Skeletal muscle tissue (tissue), 4 donors: ENCODE data around the gene MED29. TPM values are rescaled to one million over a fixed set of nuclear protein-coding genes. Genes with fewer than 3 reads are reported as not detected.

Source experiments
- H3K27ac ChIP-seq: one replicate; pipeline ENCODE4 v1.7.0; 2013; ENCODE audit warnings: mild to moderate bottlenecking, low read depth, low read length, inconsistent platforms
- H3K27me3 ChIP-seq, 3 donors: one replicate each; pipeline ENCODE4 v1.7.0; 2013; ENCODE audit warnings: low read length in 3 of 3; ENCODE audit not compliant: control insufficient read depth in 3 of 3, insufficient read depth in 3 of 3
- H3K36me3 ChIP-seq, 3 donors: one replicate each; pipeline ENCODE4 v1.7.0; 2013; ENCODE audit warnings: low read length in 3 of 3; ENCODE audit not compliant: control insufficient read depth in 3 of 3, insufficient read depth in 3 of 3
- H3K4me1 ChIP-seq, 3 donors: one replicate each; pipeline ENCODE4 v1.7.0; 2013; ENCODE audit warnings: low read length in 3 of 3, mild to moderate bottlenecking in 3 of 3; ENCODE audit not compliant: control insufficient read depth in 3 of 3, insufficient read depth in 3 of 3
- H3K4me3 ChIP-seq, 3 donors: one replicate each; pipeline ENCODE4 v1.7.0; 2013; ENCODE audit warnings: low read length in 3 of 3
- H3K9ac ChIP-seq, 3 donors: one replicate each; pipeline ENCODE4 v1.7.0; 2013; ENCODE audit warnings: low read length in 3 of 3, mild to moderate bottlenecking in 3 of 3, moderate library complexity in 2 of 3, low read depth in 1 of 3
- H3K9me3 ChIP-seq, 3 donors: one replicate each; pipeline ENCODE4 v1.7.0; 2013; ENCODE audit warnings: low read length in 3 of 3; ENCODE audit not compliant: control insufficient read depth in 3 of 3
- total RNA-seq: library from RNA; depleted of rRNA; stranded (reverse); fragments of >200 nt; gene quantifications from one replicate; pipeline ENCODE4 v1.2.3, GENCODE V29; 2014
- donor health status: Osteomylitis.

The MED29 gene
- total RNA-seq, 1 donor from 2014 or later = 9.4 TPM

GRCh38 chr19:39380521-39381502 lies 10.4 kb upstream of the MED29 start:
- Histone ChIP-seq H3K36me3 (peaks cover 79 to 81% (median 81%) of the 10 kb centered on the region in 3 donors), H3K4me3 (no peak overlapping the region), H3K27ac (no peak overlapping the region), H3K9ac (no peak overlapping the region), H3K9me3 (no peaks in the 10 kb centered on the region), H3K27me3 (no peaks in the 10 kb centered on the region), H3K4me1 (peaks cover 0 to 14% (median 4%) of the 10 kb centered on the region in 3 donors)

- H3K27ac ChIP-seq = no peak overlapping the region
- no peaks in the 10 kb centered on the region for H3K27me3 ChIP-seq
- peaks cover 0 to 14% (median 4%) of the 10 kb centered on the region in 3 donors for H3K4me1 ChIP-seq
- no peak overlapping the region for H3K4me3 ChIP-seq
- H3K36me3 ChIP-seq = peaks cover 79 to 81% (median 80%) of the 10 kb centered on the region in 3 donors
- no peaks in the 10 kb centered on the region for H3K9me3 ChIP-seq
- no peak overlapping the region for H3K9ac ChIP-seq
Measured at GRCh38 chr19:39381910-39382611, 9.1 kb upstream of the MED29 start.

GRCh38 chr19:39382991-39383828 lies 8.0 kb upstream of the MED29 start:
- Histone ChIP-seq H3K27me3 (no peaks in the 10 kb centered on the region), H3K9ac (no peak overlapping the region), H3K4me3 (no peak overlapping the region), H3K4me1 (peaks cover 0 to 9% (median 0%) of the 10 kb centered on the region in 3 donors), H3K36me3 (peaks cover 75 to 80% (median 77%) of the 10 kb centered on the region in 3 donors), H3K27ac (no peak overlapping the region), H3K9me3 (no peaks in the 10 kb centered on the region)

- H3K4me1 ChIP-seq = peaks cover 8% of the 10 kb centered on the region in 3 donors
- no peak overlapping the region for H3K9ac ChIP-seq
- no peak overlapping the region for H3K4me3 ChIP-seq
- H3K27me3 ChIP-seq = no peaks in the 10 kb centered on the region
- H3K27ac ChIP-seq = no peak overlapping the region
- no peaks in the 10 kb centered on the region for H3K9me3 ChIP-seq
- H3K36me3 ChIP-seq = peaks cover 78 to 82% (median 78%) of the 10 kb centered on the region in 3 donors
Measured at GRCh38 chr19:39384839-39385568, 6.2 kb upstream of the MED29 start.

GRCh38 chr19:39385629-39386411 lies 5.4 kb upstream of the MED29 start:
- peaks cover 70 to 73% (median 70%) of the 10 kb centered on the region in 3 donors for H3K36me3 ChIP-seq
- H3K27ac ChIP-seq = no peak overlapping the region
- no peak overlapping the region for H3K9ac ChIP-seq
- H3K4me3 ChIP-seq = no peak overlapping the region
- H3K4me1 ChIP-seq = peaks cover 12 to 16% (median 13%) of the 10 kb centered on the region in 3 donors
- H3K9me3 ChIP-seq = no peaks in the 10 kb centered on the region
- H3K27me3 ChIP-seq = no peaks in the 10 kb centered on the region

- Histone ChIP-seq H3K9ac (no peak overlapping the region), H3K9me3 (no peaks in the 10 kb centered on the region), H3K4me1 (peaks cover 12 to 21% (median 13%) of the 10 kb centered on the region in 3 donors), H3K27me3 (no peaks in the 10 kb centered on the region), H3K4me3 (no peak overlapping the region), H3K27ac (no peak overlapping the region), H3K36me3 (peaks cover 62 to 66% (median 63%) of the 10 kb centered on the region in 3 donors)
Measured at GRCh38 chr19:39386557-39386956, 4.6 kb upstream of the MED29 start.

GRCh38 chr19:39388657-39389056 lies 2.5 kb upstream of the MED29 start:
- Histone ChIP-seq H3K4me1 (peaks cover 19 to 31% (median 21%) of the 10 kb centered on the region in 3 donors), H3K27me3 (no peaks in the 10 kb centered on the region), H3K4me3 (no peak overlapping the region), H3K9me3 (no peaks in the 10 kb centered on the region), H3K9ac (no peak overlapping the region), H3K27ac (no peak overlapping the region), H3K36me3 (peaks cover 49 to 54% (median 52%) of the 10 kb centered on the region in 3 donors)

- Histone ChIP-seq H3K9me3 (no peaks in the 10 kb centered on the region), H3K9ac (peak overlapping the region; percentile 99 to 100 (median 100)), H3K4me1 (peaks cover 21 to 32% (median 21%) of the 10 kb centered on the region in 3 donors), H3K27me3 (no peaks in the 10 kb centered on the region), H3K27ac (peak overlapping the region; percentile 99), H3K36me3 (peaks cover 49 to 60% (median 50%) of the 10 kb centered on the region in 3 donors), H3K4me3 (peak overlapping the region; percentile 92 to 100 (median 99))
Measured at GRCh38 chr19:39389631-39390414, 1.4 kb upstream of the MED29 start.
